ENCODE data around the gene SLC6A4. TPM values are rescaled to one million over a fixed set of nuclear protein-coding genes. Genes with fewer than 3 reads are reported as not detected.

The SLC6A4 gene
- total RNA-seq, 1 experiment from 2014 or later = 0.02 TPM

GRCh38 chr17:30263552-30264333, 28.2 kb upstream of the SLC6A4 start:
- Histone ChIP-seq H3T11ph (ENCODE audit: low read length) (no peak overlapping the region), H3K9me3 (ENCODE audit: control insufficient read depth, low read depth, low read length) (no peaks in the 10 kb centered on the region), H4K5ac (ENCODE audit: insufficient read length, low read depth, low read length) (no peak overlapping the region), H2BK5ac (ENCODE audit: insufficient read length, low read length) (no peak overlapping the region), H4K8ac (replicated peaks; ENCODE audit: insufficient read length, low read depth, low read length) (no peak overlapping the region), H3K4me2 (ENCODE audit: insufficient read depth, insufficient read length, low read length) (no peak overlapping the region), H3K27ac (ENCODE audit: insufficient read length, low read depth, low read length) (no peak overlapping the region), H3K79me2 (ENCODE audit: insufficient read depth, low read length) (no peaks in the 10 kb centered on the region), H3K79me1 (ENCODE audit: insufficient read depth, low read depth, low read length, poor library complexity, severe bottlenecking) (no peaks in the 10 kb centered on the region), H3K56ac (ENCODE audit: insufficient read length, low read depth, low read length) (no peak overlapping the region), H3K23ac (ENCODE audit: insufficient read length, low read depth, low read length) (no peak overlapping the region), H3K4me1 (ENCODE audit: insufficient read depth, low read length) (no peaks in the 10 kb centered on the region), H3K9ac (ENCODE audit: extremely low read depth, insufficient read length, low read length) (no peak overlapping the region), H2BK12ac (ENCODE audit: insufficient read length, low read depth, low read length) (no peak overlapping the region), H3K27me3 (ENCODE audit: insufficient read depth, low read length) (no peaks in the 10 kb centered on the region), H3K18ac (ENCODE audit: insufficient read length, low read depth, low read length) (no peak overlapping the region), H2AK5ac (ENCODE audit: insufficient read length, low read length) (no peak overlapping the region), H4K20me1 (ENCODE audit: control insufficient read depth, insufficient read depth, insufficient read length) (no peaks in the 10 kb centered on the region), H3K23me2 (ENCODE audit: insufficient read length, low read depth, low read length, poor library complexity, severe bottlenecking) (no peaks in the 10 kb centered on the region), H2BK20ac (ENCODE audit: low read depth, low read length, poor library complexity, severe bottlenecking) (no peak overlapping the region), H4K91ac (ENCODE audit: insufficient read length, low read depth, low read length) (no peak overlapping the region), H3K14ac (ENCODE audit: insufficient read depth, low read length) (no peak overlapping the region), H2BK120ac (ENCODE audit: low read depth, low read length, poor library complexity, severe bottlenecking) (no peak overlapping the region), H3K4ac (ENCODE audit: low read depth, low read length) (no peak overlapping the region), H2BK15ac (ENCODE audit: low read depth, low read length) (no peak overlapping the region), H2AFZ (ENCODE audit: low read length) (no peak overlapping the region)
- peaks cover 0 to 51% (median 19%) of the 10 kb centered on the region in 3 experiments; a peak in 6 of 7 replicates for H3K36me3 Mint-ChIP-seq (ENCODE audit: insufficient read depth in 1 of 3, low read depth in 3 of 3)
- H3K4me1 Mint-ChIP-seq = no peaks in the 10 kb centered on the region
- DNase-seq = no peak
- TF ChIP-seq CTCF (conservative IDR thresholded peaks at IDR 0.05) = no peak
- WGBS (ENCODE audit: extremely low coverage, insufficient read length, low lambda C conversion rate) = no CpG with 5 or more reads among the region's 2 CpGs
- H3K9me3 Mint-ChIP-seq = no peaks in the 10 kb centered on the region
- H3K4me3 Mint-ChIP-seq = no peak overlapping the region
- no peaks in the 10 kb centered on the region for H3K27me3 Mint-ChIP-seq (ENCODE audit: low read depth)
- no peak overlapping the region for H3K27ac Mint-ChIP-seq

Data from H9 (cell line).